HG03064 (cell line): ENCODE data around the gene MBNL1.
A peak's percentile ranks its signal among the peaks of the same experiment; 100 is the strongest.

ENCODE experiments used
- ATAC-seq: cut with Tn5 transposase; IDR thresholded peaks from one replicate; pipeline ENCODE4 v1.9.1; 2021; ENCODE audit warnings: low read depth; ENCODE audit not compliant: unreplicated experiment

Gene MBNL1

DNA sequence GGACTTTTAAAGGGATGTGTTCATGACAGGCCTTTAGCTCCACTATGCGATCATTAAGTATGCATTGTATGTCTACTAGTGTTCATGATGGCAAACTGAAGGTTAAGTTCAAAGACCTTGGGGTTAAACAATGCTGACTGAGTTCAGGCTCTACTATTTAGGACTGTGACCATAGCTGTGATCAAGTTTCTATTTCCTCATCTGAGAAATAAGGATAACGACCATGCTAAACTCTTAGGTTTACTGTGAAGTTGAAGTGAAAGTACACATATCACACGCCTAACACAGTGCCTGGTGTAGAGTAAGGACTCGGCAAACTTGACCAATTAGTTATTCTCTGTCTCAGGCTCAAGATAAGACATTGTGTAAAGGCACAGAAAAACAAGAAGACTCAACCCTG is 243.2 kb downstream of the MBNL1 start:
- ATAC-seq, result peak; percentile 69

DNA sequence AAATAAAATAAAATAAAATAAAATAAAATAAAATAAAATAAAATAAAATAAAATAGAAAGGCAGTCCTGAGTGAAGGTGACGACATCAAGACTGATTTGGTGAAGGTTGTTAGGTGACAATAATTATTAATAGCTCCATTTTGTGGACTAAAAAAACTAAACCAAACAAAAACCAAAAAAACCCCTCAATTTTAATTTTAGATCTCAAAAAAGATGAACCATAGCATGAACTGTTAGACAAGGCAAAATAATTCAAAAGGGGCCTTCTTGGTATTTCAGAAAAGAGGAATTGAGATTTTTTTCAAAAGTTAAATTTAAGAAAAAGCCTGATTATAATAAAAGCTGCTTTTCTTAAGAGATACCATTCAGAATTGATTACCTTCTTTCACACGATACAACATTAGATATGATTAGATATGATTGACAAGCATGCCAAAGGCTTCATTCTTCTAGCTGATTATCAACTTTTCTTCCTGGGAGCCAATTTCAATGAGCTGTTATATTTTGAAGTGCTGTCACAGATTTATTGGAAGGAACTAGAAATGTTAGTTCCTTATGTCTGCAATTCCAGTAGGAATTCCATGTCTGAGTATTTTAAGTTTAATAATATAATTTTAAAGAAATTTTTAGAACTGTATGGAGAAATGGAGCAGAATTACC is 244.7 kb downstream of the MBNL1 start:
- no peak for ATAC-seq
